HepG2 (cell line): ENCODE data around the gene SNX3. TPM values are rescaled to one million over a fixed set of nuclear protein-coding genes. Genes with fewer than 3 reads are reported as not detected.

ENCODE experiments used
- CC2D1A ChIP-seq: sonication (generic); formaldehyde crosslinking; IDR thresholded peaks from 2 replicates; pipeline ENCODE4 v1.8.1; 2023; ENCODE audit warnings: mild to moderate bottlenecking, missing genetic modification reagents
- CREM ChIP-seq, 2 experiments: sonication (generic) in 1 of 2; formaldehyde crosslinking in 1 of 2; IDR thresholded peaks; 2 replicates each; pipeline versions ENCODE4 v1.4.0 to v1.6.1; 2016 to 2020; ENCODE audit warnings: antibody characterized with exemption in 1 of 2, mild to moderate bottlenecking in 1 of 2, missing genetic modification reagents in 1 of 2
- FOXA1 ChIP-seq, 2 experiments: fragments of 450-650 bp in 1 of 2; sonication (generic) in 1 of 2; formaldehyde crosslinking in 1 of 2; IDR thresholded peaks; 2 replicates each; pipeline versions ENCODE4 v1.4.0 to v1.6.1; 2016 to 2020; ENCODE audit warnings: missing genetic modification reagents in 1 of 2
- HCFC1 ChIP-seq: fragments of 150-350 bp; IDR thresholded peaks from 2 replicates; pipeline ENCODE4 v1.6.1; 2014; ENCODE audit warnings: low read depth, low read length
- HES4 ChIP-seq: sonication (generic); formaldehyde crosslinking; IDR thresholded peaks from 2 replicates; pipeline ENCODE4 v1.9.0; 2021; ENCODE audit warnings: mild to moderate bottlenecking, missing genetic modification reagents, borderline replicate concordance
- MTA3 ChIP-seq: sonication (generic); formaldehyde crosslinking; IDR thresholded peaks from 2 replicates; pipeline ENCODE4 v1.4.0; 2020; ENCODE audit warnings: missing genetic modification reagents
- MYC ChIP-seq: sonication (generic); formaldehyde crosslinking; IDR thresholded peaks from 2 replicates; pipeline ENCODE4 v1.9.0; 2021; ENCODE audit warnings: missing genetic modification reagents, borderline replicate concordance
- PPARG ChIP-seq: conservative IDR thresholded peaks from 2 replicates; pipeline ENCODE4 v1.6.1; 2016; ENCODE audit warnings: missing biosample characterization, missing genetic modification reagents
- REL ChIP-seq: sonication (generic); formaldehyde crosslinking; conservative IDR thresholded peaks from 2 replicates; pipeline ENCODE4 v1.8.0; 2022; ENCODE audit warnings: mild to moderate bottlenecking, missing genetic modification reagents, moderate library complexity
- SALL1 ChIP-seq: sonication (generic); formaldehyde crosslinking; IDR thresholded peaks from 2 replicates; pipeline ENCODE4 v1.8.0; 2022; ENCODE audit warnings: mild to moderate bottlenecking, missing genetic modification reagents
- SOX13 ChIP-seq, 3 experiments: fragments of 450-650 bp in 1 of 3; sonication (generic) in 1 of 3; formaldehyde crosslinking in 1 of 3; IDR thresholded peaks in 2 of 3; conservative IDR thresholded peaks in 1 of 3; 2 replicates each; pipeline versions ENCODE4 v1.5.0 to v1.6.1; 2016 to 2020; ENCODE audit warnings: antibody characterized with exemption in 1 of 3, mild to moderate bottlenecking in 1 of 3, missing compliant biosample characterization in 1 of 3, missing genetic modification reagents in 1 of 3, moderate library complexity in 1 of 3
- ZBED4 ChIP-seq: sonication (generic); formaldehyde crosslinking; IDR thresholded peaks from 2 replicates; pipeline ENCODE4 v1.4.0; 2020; ENCODE audit warnings: missing genetic modification reagents, borderline replicate concordance
- ZFP1 ChIP-seq: IDR thresholded peaks from 2 replicates; pipeline ENCODE4 v1.6.1; 2016
- ZNF639 ChIP-seq: conservative IDR thresholded peaks from 2 replicates; pipeline ENCODE4 v1.6.1; 2018; ENCODE audit warnings: missing genetic modification reagents
- ZNF660 ChIP-seq: sonication (generic); formaldehyde crosslinking; IDR thresholded peaks from 2 replicates; pipeline ENCODE4 v1.5.1; 2020; ENCODE audit warnings: mild to moderate bottlenecking, low read depth, missing genetic modification reagents, borderline replicate concordance
- ZNF775 ChIP-seq: sonication (generic); formaldehyde crosslinking; IDR thresholded peaks from 2 replicates; pipeline ENCODE4 v1.4.0; 2020; ENCODE audit warnings: missing genetic modification reagents, mild to moderate bottlenecking, moderate library complexity, borderline replicate concordance
- ZNF879 ChIP-seq: sonication (generic); formaldehyde crosslinking; IDR thresholded peaks from 2 replicates; pipeline ENCODE4 v1.8.1; 2023; ENCODE audit warnings: missing genetic modification reagents
- ZSCAN25 ChIP-seq: sonication (generic); formaldehyde crosslinking; IDR thresholded peaks from 2 replicates; pipeline ENCODE4 v1.8.0; 2022; ENCODE audit warnings: mild to moderate bottlenecking, missing genetic modification reagents
- ZSCAN9 ChIP-seq: IDR thresholded peaks from 2 replicates; pipeline ENCODE4 v1.6.1; 2016; ENCODE audit warnings: borderline replicate concordance
- polyA plus RNA-seq, 8 experiments: library from polyadenylated mRNA; depleted of rRNA in 3 of 8; stranded (reverse) in 7 of 8; unstranded in 1 of 8; fragments of >200 nt; fragmentation: Illumina TruSeq in 4 of 8; extraction: Trizol in 4 of 8; gene quantifications; 2 replicates each; pipeline versions ENCODE4 v1.2.1 to v1.2.3, GENCODE V29; 2011 to 2016; ENCODE audit warnings: low read depth in 4 of 8, missing spikeins in 1 of 8, mixed read lengths in 1 of 8; ENCODE audit not compliant: insufficient read depth in 1 of 8
- total RNA-seq, 5 experiments: library from RNA; depleted of rRNA; stranded (reverse); fragments of >200 nt; fragmentation: Illumina TruSeq; extraction: Trizol; gene quantifications; 2 replicates each; pipeline ENCODE4 v1.2.3, GENCODE V29; 2016; ENCODE audit warnings: low read depth in 1 of 5
- TF ChIP-seq, protein P1 (sequence below): sonication (generic); formaldehyde crosslinking; IDR thresholded peaks from 2 replicates; pipeline ENCODE4 v1.4.0; 2020; ENCODE audit warnings: mild to moderate bottlenecking, missing genetic modification reagents
- TF ChIP-seq, protein P2 (sequence below): sonication (generic); formaldehyde crosslinking; IDR thresholded peaks from 2 replicates; pipeline ENCODE4 v1.4.0; 2020; ENCODE audit warnings: low read depth, mild to moderate bottlenecking, missing genetic modification reagents

The SNX3 gene
- total and polyA plus RNA-seq, 2 of the 13 experiments (the other 11 are each of a cell fraction or from before 2014, with no cell fraction given), result 84.9 to 226 TPM

GRCh38 chr6:108294727-108295625, 34.1 kb upstream of the SNX3 start, which contains the start of gene AFG1L (continued):
- TF ChIP-seq ZBED4 (CRISPR knock-in tag) (peak; percentile 66; the same call in 1 of the 2 replicates), SOX13 (IDR thresholded peaks at IDR 0.05) (no peak), SOX13 (CRISPR knock-in tag; conservative IDR thresholded peaks at IDR 0.05 in 1 of 2, IDR thresholded peaks at IDR 0.05 in 1 of 2) (peak in 1 of 2 experiments; percentile 53; a peak in 1 of 4 replicates), ZNF775 (CRISPR knock-in tag) (0 out of 2 replicates have a peak, but pooled peaks have one; percentile 51), CREM (IDR thresholded peaks at IDR 0.05) (peak; percentile 78), CREM (CRISPR knock-in tag; IDR thresholded peaks at IDR 0.05) (no peak), ZSCAN25 (CRISPR knock-in tag) (peak; percentile 72), MYC (CRISPR knock-in tag) (peak; percentile 98), ZNF660 (CRISPR knock-in tag) (no peak), HES4 (CRISPR knock-in tag) (peak; percentile 81), CC2D1A (CRISPR knock-in tag) (no peak), MTA3 (no peak), ZFP1 (CRISPR knock-in tag) (peak; percentile 11; the same call in 1 of the 2 replicates), FOXA1 (IDR thresholded peaks at IDR 0.05) (no peak), FOXA1 (CRISPR knock-in tag; IDR thresholded peaks at IDR 0.05) (no peak), ZNF879 (no peak), ZSCAN9 (CRISPR knock-in tag) (peak; percentile 59; the same call in 1 of the 2 replicates), HCFC1 (peak; percentile 84), SALL1 (peak; percentile 81), PPARG (peak; percentile 45), REL (CRISPR knock-in tag) (no peak), ZNF639 (0 out of 2 replicates have a peak, but pooled peaks have one; percentile 22)
- TF ChIP-seq, protein P1, sequence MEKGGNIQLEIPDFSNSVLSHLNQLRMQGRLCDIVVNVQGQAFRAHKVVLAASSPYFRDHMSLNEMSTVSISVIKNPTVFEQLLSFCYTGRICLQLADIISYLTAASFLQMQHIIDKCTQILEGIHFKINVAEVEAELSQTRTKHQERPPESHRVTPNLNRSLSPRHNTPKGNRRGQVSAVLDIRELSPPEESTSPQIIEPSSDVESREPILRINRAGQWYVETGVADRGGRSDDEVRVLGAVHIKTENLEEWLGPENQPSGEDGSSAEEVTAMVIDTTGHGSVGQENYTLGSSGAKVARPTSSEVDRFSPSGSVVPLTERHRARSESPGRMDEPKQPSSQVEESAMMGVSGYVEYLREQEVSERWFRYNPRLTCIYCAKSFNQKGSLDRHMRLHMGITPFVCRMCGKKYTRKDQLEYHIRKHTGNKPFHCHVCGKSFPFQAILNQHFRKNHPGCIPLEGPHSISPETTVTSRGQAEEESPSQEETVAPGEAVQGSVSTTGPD, result no peak
- TF ChIP-seq, protein P2, sequence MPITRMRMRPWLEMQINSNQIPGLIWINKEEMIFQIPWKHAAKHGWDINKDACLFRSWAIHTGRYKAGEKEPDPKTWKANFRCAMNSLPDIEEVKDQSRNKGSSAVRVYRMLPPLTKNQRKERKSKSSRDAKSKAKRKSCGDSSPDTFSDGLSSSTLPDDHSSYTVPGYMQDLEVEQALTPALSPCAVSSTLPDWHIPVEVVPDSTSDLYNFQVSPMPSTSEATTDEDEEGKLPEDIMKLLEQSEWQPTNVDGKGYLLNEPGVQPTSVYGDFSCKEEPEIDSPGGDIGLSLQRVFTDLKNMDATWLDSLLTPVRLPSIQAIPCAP (CRISPR knock-in tag), result 0 out of 2 replicates have a peak, but pooled peaks have one; percentile 38
